HG02943 (cell line): ENCODE measurements around the gene RHBDL2.
"Not testable (repeated sequence)": the region's sequence is repeated elsewhere in the genome, so short reads cannot be mapped to it uniquely, and the experiment has no call there.

Source experiments
- ATAC-seq: cut with Tn5 transposase; IDR thresholded peaks from one replicate; pipeline ENCODE4 v1.9.1; 2021; ENCODE audit warnings: mild to moderate bottlenecking, low read depth, moderate library complexity; ENCODE audit not compliant: unreplicated experiment

Gene RHBDL2

DNA sequence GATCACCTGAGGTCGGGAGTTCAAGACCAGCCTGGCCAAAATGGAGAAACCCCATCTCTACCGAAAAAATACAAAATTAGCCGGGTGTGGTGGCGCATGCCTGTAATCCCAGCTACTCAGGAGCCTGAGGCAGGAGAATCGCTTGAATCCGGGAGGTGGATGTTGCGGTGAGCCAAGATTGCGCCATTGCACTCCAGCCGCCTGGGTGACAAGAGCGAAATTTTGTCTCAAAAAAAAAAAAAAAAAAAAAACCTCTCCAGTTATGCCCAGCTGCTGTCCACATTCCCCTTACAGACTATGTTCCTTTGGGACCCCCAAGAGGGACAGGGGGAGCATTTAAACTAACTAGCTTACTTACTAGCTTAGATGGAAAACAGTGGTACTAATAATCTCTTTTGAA is 105.3 kb downstream of the RHBDL2 start:
- ATAC-seq: not testable (repeated sequence)
